HepG2 (cell line): ENCODE data around the gene TYMP. TPM values are rescaled to one million over a fixed set of nuclear protein-coding genes. Genes with fewer than 3 reads are reported as not detected.

Experiments used
- ATF1 ChIP-seq: IDR thresholded peaks from 2 replicates; pipeline ENCODE4 v1.6.1; 2016; ENCODE audit warnings: mild to moderate bottlenecking, control low read depth
- FOSL2 ChIP-seq: sonication (generic); formaldehyde crosslinking; IDR thresholded peaks from 2 replicates; pipeline ENCODE4 v1.4.0; 2020; ENCODE audit warnings: missing genetic modification reagents
- FOXM1 ChIP-seq: sonication (generic); formaldehyde crosslinking; IDR thresholded peaks from 2 replicates; pipeline ENCODE4 v1.5.0; 2020; ENCODE audit warnings: missing genetic modification reagents
- GZF1 ChIP-seq: sonication (generic); formaldehyde crosslinking; IDR thresholded peaks from 2 replicates; pipeline ENCODE4 v1.5.1; 2020; ENCODE audit warnings: mild to moderate bottlenecking, missing genetic modification reagents
- HNRNPH1 ChIP-seq: fragments of 200-400 bp; formaldehyde crosslinking; optimal IDR thresholded peaks from 2 replicates; pipeline ENCODE3; 2017; ENCODE audit warnings: mild to moderate bottlenecking, low read depth, low read length
- LCORL ChIP-seq, 2 experiments: fragments of 450-650 bp in 1 of 2; sonication (generic) in 1 of 2; formaldehyde crosslinking in 1 of 2; IDR thresholded peaks; 2 replicates each; pipeline versions ENCODE4 v1.5.0 to v1.6.1; 2017 to 2020; ENCODE audit warnings: antibody characterized with exemption in 1 of 2, missing genetic modification reagents in 1 of 2
- NFIC ChIP-seq: IDR thresholded peaks from 2 replicates; pipeline ENCODE4 v1.6.1; 2012; ENCODE audit warnings: mild to moderate bottlenecking, low read length, inconsistent platforms
- RARG ChIP-seq: sonication (generic); formaldehyde crosslinking; IDR thresholded peaks from 2 replicates; pipeline ENCODE4 v1.4.0; 2020; ENCODE audit warnings: low read depth, mild to moderate bottlenecking, missing genetic modification reagents
- REL ChIP-seq: sonication (generic); formaldehyde crosslinking; conservative IDR thresholded peaks from 2 replicates; pipeline ENCODE4 v1.8.0; 2022; ENCODE audit warnings: mild to moderate bottlenecking, missing genetic modification reagents, moderate library complexity
- RFX5 ChIP-seq: IDR thresholded peaks from 2 replicates; pipeline ENCODE4 v1.6.1; 2011; ENCODE audit warnings: low read depth, low read length, improper control_type of control experiment
- SALL2 ChIP-seq: sonication (generic); formaldehyde crosslinking; IDR thresholded peaks from 2 replicates; pipeline ENCODE4 v1.8.1; 2023; ENCODE audit warnings: mild to moderate bottlenecking, missing genetic modification reagents, inconsistent platforms
- THYN1 ChIP-seq: sonication (generic); formaldehyde crosslinking; IDR thresholded peaks from 2 replicates; pipeline ENCODE4 v1.8.1; 2023; ENCODE audit warnings: low read depth, mild to moderate bottlenecking, moderate library complexity, missing genetic modification reagents, borderline replicate concordance
- ZNF205 ChIP-seq: IDR thresholded peaks from 2 replicates; pipeline ENCODE4 v1.6.1; 2018; ENCODE audit warnings: missing biosample characterization, missing genetic modification reagents
- ZNF382 ChIP-seq: sonication (generic); formaldehyde crosslinking; IDR thresholded peaks from 2 replicates; pipeline ENCODE4 v1.5.0; 2020; ENCODE audit warnings: missing genetic modification reagents, mild to moderate bottlenecking, borderline replicate concordance
- ZNF501 ChIP-seq: sonication (generic); formaldehyde crosslinking; IDR thresholded peaks from 2 replicates; pipeline ENCODE4 v1.5.1; 2020; ENCODE audit warnings: mild to moderate bottlenecking, moderate library complexity, missing genetic modification reagents
- ZNF556 ChIP-seq: sonication (generic); formaldehyde crosslinking; IDR thresholded peaks from 2 replicates; pipeline ENCODE4 v1.4.0; 2020; ENCODE audit warnings: mild to moderate bottlenecking, missing genetic modification reagents, borderline replicate concordance
- ZNF75D ChIP-seq: sonication (generic); formaldehyde crosslinking; IDR thresholded peaks from 2 replicates; pipeline ENCODE4 v1.8.1; 2023; ENCODE audit warnings: missing genetic modification reagents, mild to moderate bottlenecking, borderline replicate concordance
- ZNF768 ChIP-seq: sonication (generic); formaldehyde crosslinking; IDR thresholded peaks from 2 replicates; pipeline ENCODE4 v1.4.0; 2020; ENCODE audit warnings: missing genetic modification reagents
- ZNF777 ChIP-seq: sonication (generic); formaldehyde crosslinking; IDR thresholded peaks from 2 replicates; pipeline ENCODE4 v1.4.0; 2020; ENCODE audit warnings: missing genetic modification reagents
- ZSCAN21 ChIP-seq: sonication (generic); formaldehyde crosslinking; IDR thresholded peaks from 2 replicates; pipeline ENCODE4 v1.8.0; 2022; ENCODE audit warnings: mild to moderate bottlenecking, missing genetic modification reagents, moderate library complexity, borderline replicate concordance
- polyA plus RNA-seq, 8 experiments: library from polyadenylated mRNA; depleted of rRNA in 3 of 8; stranded (reverse) in 7 of 8; unstranded in 1 of 8; fragments of >200 nt; fragmentation: Illumina TruSeq in 4 of 8; extraction: Trizol in 4 of 8; gene quantifications; 2 replicates each; pipeline versions ENCODE4 v1.2.1 to v1.2.3, GENCODE V29; 2011 to 2016; ENCODE audit warnings: low read depth in 4 of 8, missing spikeins in 1 of 8, mixed read lengths in 1 of 8; ENCODE audit not compliant: insufficient read depth in 1 of 8
- total RNA-seq, 5 experiments: library from RNA; depleted of rRNA; stranded (reverse); fragments of >200 nt; fragmentation: Illumina TruSeq; extraction: Trizol; gene quantifications; 2 replicates each; pipeline ENCODE4 v1.2.3, GENCODE V29; 2016; ENCODE audit warnings: low read depth in 1 of 5
- TF ChIP-seq, protein P1 (sequence below): sonication (generic); formaldehyde crosslinking; IDR thresholded peaks from 2 replicates; pipeline ENCODE4 v1.4.0; 2020; ENCODE audit warnings: missing genetic modification reagents
- TF ChIP-seq, protein P2 (sequence below): sonication (generic); formaldehyde crosslinking; conservative IDR thresholded peaks from 2 replicates; pipeline ENCODE4 v1.4.0; 2020; ENCODE audit warnings: missing genetic modification reagents
- TF ChIP-seq, protein P3 (sequence below): sonication (generic); formaldehyde crosslinking; IDR thresholded peaks from 2 replicates; pipeline ENCODE4 v1.5.0; 2020; ENCODE audit warnings: missing genetic modification reagents, mild to moderate bottlenecking, borderline replicate concordance
- TF ChIP-seq, protein P4 (sequence below): sonication (generic); formaldehyde crosslinking; IDR thresholded peaks from 2 replicates; pipeline ENCODE4 v1.5.0; 2020; ENCODE audit warnings: mild to moderate bottlenecking, low read depth, missing genetic modification reagents, borderline replicate concordance
- TF ChIP-seq, protein P5 (sequence below): sonication (generic); formaldehyde crosslinking; IDR thresholded peaks from 2 replicates; pipeline ENCODE4 v1.4.0; 2020; ENCODE audit warnings: mild to moderate bottlenecking, missing genetic modification reagents

Gene TYMP
- total and polyA plus RNA-seq, 2 of the 13 experiments (the other 11 are each of a cell fraction or from before 2014, with no cell fraction given): 3.9 to 4.3 TPM

DNA sequence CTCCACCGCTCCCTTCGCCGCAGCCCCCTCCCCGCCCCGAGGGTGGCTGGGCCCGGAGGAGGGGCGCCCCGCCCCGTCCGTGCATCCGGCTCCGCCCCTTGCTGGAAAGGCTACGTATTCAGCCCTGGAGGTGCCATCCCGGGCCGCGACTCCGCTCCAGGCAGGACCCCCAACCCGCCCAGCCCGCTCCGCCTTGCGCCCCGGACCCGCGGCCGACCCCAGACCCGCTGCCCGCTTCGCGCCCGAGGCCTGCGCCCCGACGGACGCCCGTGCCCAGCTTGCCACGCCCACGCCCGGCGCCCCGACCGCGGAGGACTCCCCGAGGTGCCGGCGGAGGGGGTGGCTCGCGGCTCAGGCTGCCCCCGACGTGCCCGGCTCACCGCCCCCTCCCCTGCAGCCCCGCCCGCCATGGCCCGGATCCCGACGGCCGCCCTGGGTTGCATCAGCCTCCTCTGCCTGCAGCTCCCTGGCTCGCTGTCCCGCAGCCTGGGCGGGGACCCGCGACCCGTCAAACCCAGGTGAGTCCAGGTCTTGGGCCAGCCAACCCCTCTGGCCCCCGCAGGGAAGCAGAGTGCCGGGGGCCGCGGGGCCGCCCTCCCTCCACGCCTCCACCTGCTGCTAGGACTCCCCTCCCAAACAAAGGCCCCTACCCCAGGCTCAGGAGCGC, 48.2 kb downstream of the TYMP start, which contains the start of gene ADM2 (continued):
- TF ChIP-seq, protein P1, sequence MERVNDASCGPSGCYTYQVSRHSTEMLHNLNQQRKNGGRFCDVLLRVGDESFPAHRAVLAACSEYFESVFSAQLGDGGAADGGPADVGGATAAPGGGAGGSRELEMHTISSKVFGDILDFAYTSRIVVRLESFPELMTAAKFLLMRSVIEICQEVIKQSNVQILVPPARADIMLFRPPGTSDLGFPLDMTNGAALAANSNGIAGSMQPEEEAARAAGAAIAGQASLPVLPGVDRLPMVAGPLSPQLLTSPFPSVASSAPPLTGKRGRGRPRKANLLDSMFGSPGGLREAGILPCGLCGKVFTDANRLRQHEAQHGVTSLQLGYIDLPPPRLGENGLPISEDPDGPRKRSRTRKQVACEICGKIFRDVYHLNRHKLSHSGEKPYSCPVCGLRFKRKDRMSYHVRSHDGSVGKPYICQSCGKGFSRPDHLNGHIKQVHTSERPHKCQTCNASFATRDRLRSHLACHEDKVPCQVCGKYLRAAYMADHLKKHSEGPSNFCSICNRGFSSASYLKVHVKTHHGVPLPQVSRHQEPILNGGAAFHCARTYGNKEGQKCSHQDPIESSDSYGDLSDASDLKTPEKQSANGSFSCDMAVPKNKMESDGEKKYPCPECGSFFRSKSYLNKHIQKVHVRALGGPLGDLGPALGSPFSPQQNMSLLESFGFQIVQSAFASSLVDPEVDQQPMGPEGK (CRISPR knock-in tag): peak; percentile 81
- TF ChIP-seq ZNF205 (CRISPR knock-in tag) (no peak), ZNF501 (CRISPR knock-in tag) (no peak; the same call in 1 of the 2 replicates), RARG (no peak), ZNF382 (no peak), REL (CRISPR knock-in tag) (no peak), ZNF75D (no peak), FOXM1 (CRISPR knock-in tag) (no peak), THYN1 (CRISPR knock-in tag) (no peak), SALL2 (CRISPR knock-in tag) (no peak), HNRNPH1 (no peak), ATF1 (CRISPR knock-in tag) (no peak), GZF1 (CRISPR knock-in tag) (0 out of 2 replicates have a peak, but pooled peaks have one; percentile 26), RFX5 (no peak), NFIC (no peak), ZNF777 (CRISPR knock-in tag) (peak; percentile 98), LCORL (IDR thresholded peaks at IDR 0.05) (no peak), LCORL (CRISPR knock-in tag; IDR thresholded peaks at IDR 0.05) (0 out of 2 replicates have a peak, but pooled peaks have one; percentile 37), ZNF556 (no peak), FOSL2 (no peak), ZSCAN21 (peak; percentile 40; the same call in 1 of the 2 replicates), ZNF768 (CRISPR knock-in tag) (no peak)
- TF ChIP-seq, protein P2, sequence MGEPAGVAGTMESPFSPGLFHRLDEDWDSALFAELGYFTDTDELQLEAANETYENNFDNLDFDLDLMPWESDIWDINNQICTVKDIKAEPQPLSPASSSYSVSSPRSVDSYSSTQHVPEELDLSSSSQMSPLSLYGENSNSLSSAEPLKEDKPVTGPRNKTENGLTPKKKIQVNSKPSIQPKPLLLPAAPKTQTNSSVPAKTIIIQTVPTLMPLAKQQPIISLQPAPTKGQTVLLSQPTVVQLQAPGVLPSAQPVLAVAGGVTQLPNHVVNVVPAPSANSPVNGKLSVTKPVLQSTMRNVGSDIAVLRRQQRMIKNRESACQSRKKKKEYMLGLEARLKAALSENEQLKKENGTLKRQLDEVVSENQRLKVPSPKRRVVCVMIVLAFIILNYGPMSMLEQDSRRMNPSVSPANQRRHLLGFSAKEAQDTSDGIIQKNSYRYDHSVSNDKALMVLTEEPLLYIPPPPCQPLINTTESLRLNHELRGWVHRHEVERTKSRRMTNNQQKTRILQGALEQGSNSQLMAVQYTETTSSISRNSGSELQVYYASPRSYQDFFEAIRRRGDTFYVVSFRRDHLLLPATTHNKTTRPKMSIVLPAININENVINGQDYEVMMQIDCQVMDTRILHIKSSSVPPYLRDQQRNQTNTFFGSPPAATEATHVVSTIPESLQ (CRISPR knock-in tag): no peak
- TF ChIP-seq, protein P3, sequence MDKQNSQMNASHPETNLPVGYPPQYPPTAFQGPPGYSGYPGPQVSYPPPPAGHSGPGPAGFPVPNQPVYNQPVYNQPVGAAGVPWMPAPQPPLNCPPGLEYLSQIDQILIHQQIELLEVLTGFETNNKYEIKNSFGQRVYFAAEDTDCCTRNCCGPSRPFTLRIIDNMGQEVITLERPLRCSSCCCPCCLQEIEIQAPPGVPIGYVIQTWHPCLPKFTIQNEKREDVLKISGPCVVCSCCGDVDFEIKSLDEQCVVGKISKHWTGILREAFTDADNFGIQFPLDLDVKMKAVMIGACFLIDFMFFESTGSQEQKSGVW (CRISPR knock-in tag): no peak
- TF ChIP-seq, protein P4, sequence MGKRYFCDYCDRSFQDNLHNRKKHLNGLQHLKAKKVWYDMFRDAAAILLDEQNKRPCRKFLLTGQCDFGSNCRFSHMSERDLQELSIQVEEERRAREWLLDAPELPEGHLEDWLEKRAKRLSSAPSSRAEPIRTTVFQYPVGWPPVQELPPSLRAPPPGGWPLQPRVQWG (CRISPR knock-in tag): no peak
- TF ChIP-seq, protein P5, sequence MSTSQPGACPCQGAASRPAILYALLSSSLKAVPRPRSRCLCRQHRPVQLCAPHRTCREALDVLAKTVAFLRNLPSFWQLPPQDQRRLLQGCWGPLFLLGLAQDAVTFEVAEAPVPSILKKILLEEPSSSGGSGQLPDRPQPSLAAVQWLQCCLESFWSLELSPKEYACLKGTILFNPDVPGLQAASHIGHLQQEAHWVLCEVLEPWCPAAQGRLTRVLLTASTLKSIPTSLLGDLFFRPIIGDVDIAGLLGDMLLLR: no peak
